BLaER1 (cell line): Measurements from ENCODE around the gene CDAN1.

Experiments used
- H3K27ac ChIP-seq: shearing (Covaris generic); formaldehyde crosslinking; 2 replicates; pipeline ENCODE4 v1.8.1; 2022
- H3K27me3 ChIP-seq: shearing (Covaris generic); formaldehyde crosslinking; 2 replicates; pipeline ENCODE4 v1.8.1; 2022
- H3K36me3 ChIP-seq: shearing (Covaris generic); formaldehyde crosslinking; 2 replicates; pipeline ENCODE4 v1.8.1; 2022
- H3K4me1 ChIP-seq: shearing (Covaris generic); formaldehyde crosslinking; 2 replicates; pipeline ENCODE4 v1.8.1; 2022
- H3K4me2 ChIP-seq: shearing (Covaris generic); formaldehyde crosslinking; 2 replicates; pipeline ENCODE4 v1.8.1; 2022
- H3K4me3 ChIP-seq: shearing (Covaris generic); formaldehyde crosslinking; 2 replicates; pipeline ENCODE4 v1.8.1; 2022
- H3K9ac ChIP-seq: shearing (Covaris generic); formaldehyde crosslinking; 2 replicates; pipeline ENCODE4 v1.8.1; 2022
- H3K9me3 ChIP-seq: shearing (Covaris generic); formaldehyde crosslinking; 2 replicates; pipeline ENCODE4 v1.8.1; 2022
- H4K20me1 ChIP-seq: shearing (Covaris generic); formaldehyde crosslinking; 2 replicates; pipeline ENCODE4 v1.8.1; 2022
- Cebpa-rat ChIP-seq: shearing (Covaris generic); IDR thresholded peaks from 2 replicates; pipeline ENCODE4 v1.8.1; 2022

Gene CDAN1

DNA sequence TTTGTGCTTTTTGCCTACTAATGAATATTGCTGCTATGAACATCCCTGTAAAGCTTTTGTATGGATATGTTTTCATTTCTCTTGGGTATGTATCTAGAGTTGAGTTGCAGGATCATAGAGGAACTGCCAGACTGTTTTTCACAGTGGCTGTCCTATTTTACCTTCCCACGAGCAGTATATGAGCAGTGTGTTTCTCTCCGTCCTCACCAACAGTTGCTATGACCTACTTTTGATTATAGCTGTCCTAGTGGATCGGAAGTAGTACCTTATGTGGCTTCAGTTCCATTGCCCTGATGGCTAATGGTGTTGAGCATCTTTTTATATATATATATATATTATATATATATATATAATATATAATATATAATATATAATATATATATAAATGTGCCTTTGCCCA lies 25.2 kb downstream of the CDAN1 start:
- no peak overlapping the region for H3K9ac ChIP-seq
- no peaks in the 10 kb centered on the region for H3K9me3 ChIP-seq
- H3K27ac ChIP-seq: no peak overlapping the region
- peaks cover 25% of the 10 kb centered on the region for H3K36me3 ChIP-seq
- no peaks in the 10 kb centered on the region for H4K20me1 ChIP-seq
- no peak for TF ChIP-seq Cebpa-rat
- no peaks in the 10 kb centered on the region for H3K27me3 ChIP-seq
- no peak overlapping the region for H3K4me2 ChIP-seq
- no peaks in the 10 kb centered on the region for H3K4me1 ChIP-seq
- H3K4me3 ChIP-seq: no peak overlapping the region

DNA sequence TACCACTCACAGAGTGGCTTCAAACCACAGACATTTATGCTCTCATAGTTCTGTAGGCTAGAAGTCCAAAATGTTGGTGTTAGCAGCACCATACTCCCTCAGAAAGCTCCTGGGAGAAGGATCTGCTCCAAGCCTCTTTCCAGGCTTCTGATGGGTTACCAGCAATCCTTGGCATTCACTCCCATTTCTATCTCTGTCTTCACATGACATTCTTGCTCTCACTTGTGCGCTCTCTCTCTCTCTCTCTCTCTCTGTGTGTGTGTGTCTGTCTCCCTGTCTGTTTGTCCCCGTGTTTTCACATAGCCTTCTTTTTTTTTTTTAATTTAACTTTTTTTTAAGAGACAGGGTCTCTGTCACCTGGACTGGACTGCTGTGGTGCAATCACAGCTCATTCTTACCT lies 26.3 kb downstream of the CDAN1 start:
- H3K27me3 ChIP-seq: no peaks in the 10 kb centered on the region
- H3K4me2 ChIP-seq: no peak overlapping the region
- H4K20me1 ChIP-seq: no peaks in the 10 kb centered on the region
- no peaks in the 10 kb centered on the region for H3K4me1 ChIP-seq
- no peaks in the 10 kb centered on the region for H3K9me3 ChIP-seq
- H3K9ac ChIP-seq: no peak overlapping the region
- H3K36me3 ChIP-seq: peaks cover 23% of the 10 kb centered on the region
- no peak overlapping the region for H3K27ac ChIP-seq
- TF ChIP-seq Cebpa-rat: no peak
- no peak overlapping the region for H3K4me3 ChIP-seq

DNA sequence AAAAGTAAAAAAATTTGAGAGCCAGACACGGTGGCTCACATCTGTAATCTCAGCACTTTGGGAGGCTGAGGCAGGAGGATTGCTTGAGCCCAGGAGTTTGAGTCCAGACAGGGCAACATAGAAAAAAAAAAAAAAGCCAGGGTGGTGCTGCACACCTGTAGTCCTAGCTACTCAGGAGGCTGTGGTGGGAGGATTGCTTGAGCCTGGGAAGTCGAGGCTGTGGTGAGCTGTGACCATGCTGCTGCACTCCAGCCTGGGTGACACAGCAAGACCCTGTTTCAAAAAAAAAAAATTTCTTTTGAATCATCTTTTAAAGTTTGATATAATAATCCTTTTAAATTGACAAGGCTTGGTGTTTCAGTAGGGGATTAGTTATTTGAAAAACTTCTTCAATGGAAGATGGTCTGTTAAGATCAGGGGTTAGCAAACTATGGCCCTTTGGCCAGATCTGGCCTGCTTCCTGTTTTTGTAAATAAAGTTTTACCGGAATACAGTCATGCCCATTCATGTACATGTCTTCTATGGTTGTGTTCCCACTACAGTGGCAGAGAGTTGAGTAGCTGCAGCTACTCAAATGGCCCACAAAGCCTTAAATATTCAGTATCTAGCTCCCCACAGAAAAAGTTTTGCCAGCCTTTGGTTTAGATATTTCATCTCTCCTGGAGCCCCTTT lies 28.9 kb downstream of the CDAN1 start:
- no peak for TF ChIP-seq Cebpa-rat
- H3K27ac ChIP-seq: no peak overlapping the region

DNA sequence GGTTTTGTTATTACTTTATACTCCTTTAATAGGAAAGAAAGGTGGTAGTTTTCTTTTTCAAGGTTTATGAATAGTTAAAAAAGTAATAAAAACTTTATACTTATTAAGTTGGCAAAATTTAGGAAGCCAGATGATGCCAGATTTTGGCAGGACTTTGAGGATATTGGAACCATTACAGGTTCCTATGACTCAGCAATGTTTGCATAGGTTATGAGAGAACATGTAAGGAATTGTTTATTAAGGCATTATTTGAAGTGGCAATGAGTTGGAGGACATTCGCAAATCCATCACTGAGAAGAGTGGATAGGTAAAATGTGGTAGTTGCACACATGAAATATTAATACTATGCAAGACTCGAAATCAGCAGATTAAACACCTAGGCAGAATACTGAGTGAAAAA lies 29.9 kb downstream of the CDAN1 start:
- H3K27ac ChIP-seq: no peak overlapping the region
- no peak overlapping the region for H3K9ac ChIP-seq
- H3K27me3 ChIP-seq: no peaks in the 10 kb centered on the region
- H3K4me3 ChIP-seq: no peak overlapping the region
- peaks cover 37% of the 10 kb centered on the region for H3K36me3 ChIP-seq
- H3K4me2 ChIP-seq: no peak overlapping the region
- H3K9me3 ChIP-seq: no peaks in the 10 kb centered on the region
- TF ChIP-seq Cebpa-rat: no peak
- H4K20me1 ChIP-seq: no peaks in the 10 kb centered on the region
- no peaks in the 10 kb centered on the region for H3K4me1 ChIP-seq

More for the DNA sequence above, 28.9 kb downstream of the CDAN1 start:
- Histone ChIP-seq H3K4me3 (no peak overlapping the region), H3K9me3 (no peaks in the 10 kb centered on the region), H3K9ac (no peak overlapping the region), H3K36me3 (peaks cover 33% of the 10 kb centered on the region), H4K20me1 (no peaks in the 10 kb centered on the region), H3K27me3 (no peaks in the 10 kb centered on the region), H3K4me1 (no peaks in the 10 kb centered on the region), H3K4me2 (no peak overlapping the region)

DNA sequence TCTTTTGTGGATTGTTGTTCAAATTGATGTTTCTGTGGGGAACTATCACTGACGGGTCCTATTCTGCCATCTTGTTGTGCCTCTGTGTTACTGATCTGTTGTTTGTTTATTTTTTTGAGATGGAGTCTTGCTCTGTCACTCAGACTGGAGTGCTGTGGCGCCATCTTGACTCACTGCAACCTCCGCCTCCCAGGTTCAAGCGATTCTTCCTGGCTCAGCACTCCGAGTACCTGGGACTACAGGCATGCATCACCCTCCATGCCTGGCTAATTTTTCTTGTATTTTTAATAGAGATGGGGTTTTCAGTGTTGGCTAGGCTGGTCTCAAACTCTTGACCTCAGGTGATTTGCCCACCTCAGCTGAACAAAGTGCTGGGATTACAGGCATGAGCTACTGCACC lies 31.6 kb downstream of the CDAN1 start:
- H3K4me3 ChIP-seq: no peak overlapping the region
- H4K20me1 ChIP-seq: no peaks in the 10 kb centered on the region
- H3K9me3 ChIP-seq: peaks cover 6% of the 10 kb centered on the region
- H3K27me3 ChIP-seq: no peaks in the 10 kb centered on the region
- no peak overlapping the region for H3K9ac ChIP-seq
- H3K4me2 ChIP-seq: no peak overlapping the region
- peaks cover 46% of the 10 kb centered on the region for H3K36me3 ChIP-seq
- no peaks in the 10 kb centered on the region for H3K4me1 ChIP-seq
- H3K27ac ChIP-seq: no peak overlapping the region
- TF ChIP-seq Cebpa-rat: no peak

DNA sequence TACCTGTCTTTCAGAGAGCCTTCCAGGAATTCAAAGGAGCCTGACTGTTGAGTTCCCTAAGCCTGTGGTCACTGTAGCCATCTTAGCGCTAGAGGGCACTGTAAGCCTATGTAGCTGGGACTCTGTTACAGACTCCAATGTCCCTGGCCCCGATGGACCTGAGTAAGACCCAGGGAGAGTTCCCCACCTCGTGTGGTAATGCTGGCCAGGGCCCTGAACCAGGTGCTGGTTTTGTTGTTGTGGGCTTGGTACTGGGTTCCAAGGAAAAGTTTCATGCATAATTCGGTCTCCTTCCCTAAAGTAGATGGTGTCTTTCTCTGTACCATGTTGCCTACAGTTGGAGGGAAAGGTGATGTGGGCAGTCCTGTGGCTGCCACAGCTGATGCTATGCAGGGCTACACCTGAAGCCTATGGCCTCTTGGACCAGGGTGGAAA lies 32.4 kb downstream of the CDAN1 start:
- Histone ChIP-seq H3K27me3 (no peaks in the 10 kb centered on the region), H3K4me2 (no peak overlapping the region), H3K9ac (no peak overlapping the region), H3K9me3 (peaks cover 6% of the 10 kb centered on the region), H3K36me3 (peaks cover 54% of the 10 kb centered on the region), H4K20me1 (no peaks in the 10 kb centered on the region), H3K4me3 (no peak overlapping the region), H3K27ac (no peak overlapping the region), H3K4me1 (no peaks in the 10 kb centered on the region)
- TF ChIP-seq Cebpa-rat: no peak

DNA sequence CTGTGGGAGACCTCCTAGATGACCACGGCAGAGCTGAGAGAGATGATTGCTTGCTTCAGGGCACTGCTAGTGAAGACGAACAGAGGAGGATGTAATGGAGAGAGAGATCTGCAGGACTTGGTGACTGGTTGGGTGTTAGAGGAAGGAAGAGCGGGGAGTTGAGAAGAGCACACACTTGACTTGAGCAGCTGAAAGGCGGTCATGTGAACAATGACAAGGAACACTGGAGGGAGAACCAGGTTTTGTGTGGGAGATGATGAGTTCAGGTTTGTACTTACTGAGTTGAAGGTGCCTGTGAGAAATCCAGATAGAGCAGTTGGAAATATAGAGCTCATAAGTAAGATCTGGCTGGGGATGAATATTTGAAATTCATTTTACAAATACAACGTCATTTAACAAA lies 40.3 kb downstream of the CDAN1 start:
- peaks cover 85% of the 10 kb centered on the region for H3K36me3 ChIP-seq
- no peaks in the 10 kb centered on the region for H4K20me1 ChIP-seq
- H3K9ac ChIP-seq: 0 out of 2 replicates have a peak overlapping the region, but pooled peaks have one; percentile 10
- H3K4me2 ChIP-seq: no peak overlapping the region
- H3K9me3 ChIP-seq: peaks cover 6% of the 10 kb centered on the region
- no peak for TF ChIP-seq Cebpa-rat
- no peak overlapping the region for H3K4me3 ChIP-seq
- no peak overlapping the region for H3K27ac ChIP-seq
- H3K4me1 ChIP-seq: no peaks in the 10 kb centered on the region; the same call in 1 of the 2 replicates
- no peaks in the 10 kb centered on the region for H3K27me3 ChIP-seq

DNA sequence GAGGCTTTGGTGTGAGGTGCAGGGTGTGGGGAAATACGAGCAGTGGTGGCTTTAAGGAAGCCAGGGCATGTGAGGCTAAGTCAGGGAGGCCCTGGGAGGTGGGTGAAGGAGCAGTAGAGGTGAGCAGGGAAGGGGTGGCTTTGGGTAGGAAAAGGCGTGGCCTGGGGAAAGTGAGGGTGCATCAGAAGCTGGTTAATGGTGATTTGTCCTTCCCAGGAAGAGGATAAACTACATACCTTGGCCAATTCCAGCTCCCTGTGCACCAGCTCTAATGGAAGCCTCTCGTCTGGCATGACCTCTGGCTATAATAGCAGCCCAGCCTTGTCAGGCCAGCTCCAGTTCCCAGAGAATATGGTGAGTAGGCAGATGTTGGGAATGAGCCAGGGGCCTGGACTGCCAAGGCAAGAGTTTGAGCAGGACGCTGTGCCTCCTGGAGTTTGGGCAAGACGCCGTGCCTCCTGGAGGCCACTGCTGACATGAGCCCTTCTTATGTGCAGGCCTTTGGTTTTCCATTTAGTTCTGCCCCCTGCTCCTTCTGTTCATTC lies 41.3 kb downstream of the CDAN1 start:
- H3K4me1 ChIP-seq: no peaks in the 10 kb centered on the region; the same call in 1 of the 2 replicates
- TF ChIP-seq Cebpa-rat: no peak
- H4K20me1 ChIP-seq: no peaks in the 10 kb centered on the region
- no peaks in the 10 kb centered on the region for H3K27me3 ChIP-seq
- H3K4me2 ChIP-seq: no peak overlapping the region
- peaks cover 1% of the 10 kb centered on the region for H3K9me3 ChIP-seq
- H3K9ac ChIP-seq: no peak overlapping the region
- H3K27ac ChIP-seq: no peak overlapping the region
- peaks cover 85% of the 10 kb centered on the region for H3K36me3 ChIP-seq
- H3K4me3 ChIP-seq: no peak overlapping the region

DNA sequence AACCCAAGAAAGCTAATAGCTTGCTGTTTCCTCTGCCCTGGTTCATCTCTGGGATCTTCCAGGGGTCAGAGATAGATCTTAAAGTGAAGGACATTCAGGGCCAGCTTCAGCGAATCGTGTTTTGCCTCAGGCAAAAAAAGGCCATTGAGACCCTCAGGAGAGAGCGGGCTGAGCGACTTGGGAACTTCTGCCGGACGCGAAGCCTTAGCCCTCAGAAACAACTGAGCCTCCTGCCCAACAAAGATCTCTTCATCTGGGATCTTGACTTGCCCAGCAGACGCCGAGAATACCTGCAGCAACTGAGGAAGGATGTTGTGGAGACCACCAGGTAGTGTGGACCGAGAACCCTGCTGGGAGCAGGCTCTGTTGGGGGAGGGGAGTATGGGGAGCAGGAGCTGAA lies 42.5 kb downstream of the CDAN1 start:
- Histone ChIP-seq H3K9ac (no peak overlapping the region), H3K27me3 (no peaks in the 10 kb centered on the region), H3K4me1 (no peaks in the 10 kb centered on the region; the same call in 1 of the 2 replicates), H3K27ac (no peak overlapping the region), H3K4me2 (no peak overlapping the region), H4K20me1 (no peaks in the 10 kb centered on the region), H3K4me3 (no peak overlapping the region), H3K36me3 (peaks cover 85% of the 10 kb centered on the region), H3K9me3 (no peaks in the 10 kb centered on the region)
- no peak for TF ChIP-seq Cebpa-rat

DNA sequence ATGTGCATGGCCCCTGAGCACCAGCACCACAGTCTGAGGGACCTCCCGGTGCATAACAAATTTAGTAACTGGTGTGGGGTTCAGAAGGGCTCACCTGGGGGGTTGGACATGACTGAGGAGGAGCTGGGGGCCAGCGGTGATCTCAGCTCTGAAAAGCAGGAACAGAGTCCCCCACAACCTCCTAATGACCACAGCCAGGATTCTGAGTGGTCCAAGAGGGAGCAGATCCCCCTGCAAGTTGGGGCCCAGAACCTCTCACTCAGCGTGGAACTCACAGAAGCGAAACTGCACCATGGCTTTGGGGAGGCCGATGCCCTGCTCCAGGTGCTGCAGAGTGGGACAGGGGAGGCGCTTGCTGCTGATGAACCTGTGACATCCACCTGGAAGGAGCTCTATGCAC lies 43.0 kb downstream of the CDAN1 start:
- Histone ChIP-seq H3K27ac (no peak overlapping the region), H3K27me3 (no peaks in the 10 kb centered on the region), H4K20me1 (no peaks in the 10 kb centered on the region), H3K9ac (no peak overlapping the region), H3K4me1 (no peaks in the 10 kb centered on the region; the same call in 1 of the 2 replicates), H3K4me2 (no peak overlapping the region), H3K36me3 (peaks cover 89% of the 10 kb centered on the region), H3K4me3 (no peak overlapping the region), H3K9me3 (no peaks in the 10 kb centered on the region)
- no peak for TF ChIP-seq Cebpa-rat
